CD14-positive monocyte (primary cell): ENCODE data around the gene TPSG1. TPM values are rescaled to one million over a fixed set of nuclear protein-coding genes. Genes with fewer than 3 reads are reported as not detected.

Experiments
- DNase-seq, 3 donors: peaks; one replicate each; pipeline ENCODE4 v3.0.0-alpha.2; 2011 to 2022
- H2AFZ ChIP-seq: 2 replicates; pipeline ENCODE4 v1.6.0; 2012; ENCODE audit warnings: mild to moderate bottlenecking, low read depth, low read length, inconsistent platforms; ENCODE audit not compliant: insufficient read depth, poor library complexity, severe bottlenecking
- H3K27ac ChIP-seq, 2 donors: 1 replicate in 1 of 2; 2 replicates in 1 of 2; pipeline ENCODE4 v1.5.1; 2012 to 2013; ENCODE audit warnings: low read length in 2 of 2, control low read depth in 1 of 2, inconsistent platforms in 1 of 2, low read depth in 1 of 2, mild to moderate bottlenecking in 1 of 2
- H3K27me3 ChIP-seq, 2 donors: one replicate each; pipeline versions ENCODE4 v1.6.0 to v1.6.1; 2011 to 2013; ENCODE audit warnings: low read length in 2 of 2; ENCODE audit not compliant: control insufficient read depth in 2 of 2, insufficient read depth in 2 of 2
- H3K36me3 ChIP-seq, 2 donors: replicated peaks in 1 of 2; 1 replicate in 1 of 2; 2 replicates in 1 of 2; pipeline versions ENCODE4 v1.5.1 to v1.6.1; 2012 to 2013; ENCODE audit warnings: low read length in 2 of 2, control low read depth in 1 of 2, inconsistent platforms in 1 of 2, mild to moderate bottlenecking in 1 of 2; ENCODE audit not compliant: insufficient read depth in 2 of 2, control insufficient read depth in 1 of 2
- H3K4me1 ChIP-seq, 2 donors: 1 replicate in 1 of 2; 2 replicates in 1 of 2; pipeline versions ENCODE4 v1.5.1 to v1.6.1; 2012 to 2013; ENCODE audit warnings: low read length in 2 of 2, control low read depth in 1 of 2, inconsistent platforms in 1 of 2, mild to moderate bottlenecking in 1 of 2, moderate library complexity in 1 of 2; ENCODE audit not compliant: insufficient read depth in 2 of 2, control insufficient read depth in 1 of 2
- H3K4me2 ChIP-seq: replicated peaks from 2 replicates; pipeline ENCODE3; 2012; ENCODE audit warnings: low read length, moderate library complexity, mild to moderate bottlenecking; ENCODE audit not compliant: poor library complexity, severe bottlenecking; ENCODE audit errors: extremely low read depth
- H3K4me3 ChIP-seq, 3 experiments: fragments of 200-600 bp in 1 of 3; sonication (generic) in 1 of 3; replicated peaks in 1 of 3; 1 replicate in 2 of 3; 2 replicates in 1 of 3; pipeline ENCODE4 v1.5.1; 2011 to 2013; ENCODE audit warnings: low read length in 3 of 3, mild to moderate bottlenecking in 3 of 3, control low read depth in 2 of 3, low read depth in 2 of 3, inconsistent platforms in 1 of 3, moderate library complexity in 1 of 3
- H3K79me2 ChIP-seq: 2 replicates; pipeline ENCODE4 v1.6.0; 2012; ENCODE audit warnings: mild to moderate bottlenecking, control low read depth, inconsistent platforms, low read length, moderate library complexity; ENCODE audit not compliant: insufficient read depth
- H3K9ac ChIP-seq: 2 replicates; pipeline ENCODE4 v1.6.0; 2017; ENCODE audit warnings: low read length, mild to moderate bottlenecking; ENCODE audit not compliant: insufficient read depth, poor library complexity, severe bottlenecking
- H3K9me3 ChIP-seq, 2 donors: replicated peaks in 1 of 2; 1 replicate in 1 of 2; 2 replicates in 1 of 2; pipeline versions ENCODE4 v1.5.1 to v1.6.1; 2012 to 2013; ENCODE audit warnings: low read length in 2 of 2, control low read depth in 1 of 2; ENCODE audit not compliant: control insufficient read depth in 1 of 2, insufficient read depth in 1 of 2
- H4K20me1 ChIP-seq: 2 replicates; pipeline ENCODE4 v1.6.0; 2012; ENCODE audit warnings: mild to moderate bottlenecking, low read length, control low read depth, moderate library complexity; ENCODE audit not compliant: insufficient read depth
- H3K27ac Mint-ChIP-seq, 7 donors: one replicate each; pipeline ENCODE4 v1.8.0; 2020; ENCODE audit warnings: mild to moderate bottlenecking in 7 of 7, mixed read lengths in 7 of 7, moderate library complexity in 6 of 7, inconsistent platforms in 2 of 7
- H3K27me3 Mint-ChIP-seq, 3 donors: one replicate each; pipeline ENCODE4 v1.8.0; 2021 to 2022; ENCODE audit warnings: low read depth in 3 of 3, mild to moderate bottlenecking in 3 of 3, mixed read lengths in 3 of 3, moderate library complexity in 3 of 3, inconsistent platforms in 1 of 3
- H3K36me3 Mint-ChIP-seq, 2 donors: one replicate each; pipeline ENCODE4 v1.8.0; 2020; ENCODE audit warnings: mixed read lengths in 2 of 2, inconsistent platforms in 1 of 2, mild to moderate bottlenecking in 1 of 2
- H3K4me1 Mint-ChIP-seq: one replicate; pipeline ENCODE4 v1.8.0; 2020; ENCODE audit warnings: mild to moderate bottlenecking, mixed read lengths
- H3K4me3 Mint-ChIP-seq, 2 donors: one replicate each; pipeline ENCODE4 v1.8.0; 2020; ENCODE audit warnings: mild to moderate bottlenecking in 2 of 2, mixed read lengths in 2 of 2, moderate library complexity in 1 of 2
- H3K9me3 Mint-ChIP-seq, 7 donors: one replicate each; pipeline ENCODE4 v1.8.0; 2020 to 2022; ENCODE audit warnings: mixed read lengths in 7 of 7, mild to moderate bottlenecking in 6 of 7, moderate library complexity in 6 of 7, inconsistent platforms in 2 of 7
- WGBS: methylation state at CpG from one replicate; pipeline ENCODE4 v1.1.5; 2013; ENCODE audit warnings: missing lambda C conversion rate; ENCODE audit not compliant: insufficient coverage; 5-methylcytosine and 5-hydroxymethylcytosine counted together
- intact Hi-C, 2 donors: fragments of 100-400 bp; cut with micrococcal nuclease; formaldehyde crosslinking; loops; one replicate each; pipeline versions ENCODE4 v1.15.0 to v1.15.1; 2023
- polyA plus RNA-seq, 3 donors: library from polyadenylated mRNA; depleted of rRNA in 1 of 3; unstranded in 2 of 3; stranded (reverse) in 1 of 3; fragments of 300-500 nt in 2 of 3; fragments of >200 nt in 1 of 3; fragmentation: Illumina TruSeq in 2 of 3; gene quantifications; 1 replicate in 2 of 3; 2 replicates in 1 of 3; pipeline ENCODE4 v1.2.3, GENCODE V29; 2012 to 2021
- TF ChIP-seq, protein P1 (sequence below): fragments of 200-600 bp; IDR thresholded peaks from one replicate; pipeline ENCODE4 v1.8.0; 2022; ENCODE audit warnings: antibody characterized with exemption, mild to moderate bottlenecking

Gene TPSG1
- polyA plus RNA-seq, 3 donors: not detected

- H3K36me3 Mint-ChIP-seq: no peaks in the 10 kb centered on the region
- no peaks in the 10 kb centered on the region for H3K4me1 ChIP-seq
- 86% methylated on average over 11 of the region's 16 CpGs for WGBS
- no peak overlapping the region for H3K27ac ChIP-seq
- H3K4me1 Mint-ChIP-seq: no peaks in the 10 kb centered on the region
- H3K27me3 Mint-ChIP-seq: no peaks in the 10 kb centered on the region
- H3K9me3 ChIP-seq: no peaks in the 10 kb centered on the region
- no peaks in the 10 kb centered on the region for H4K20me1 ChIP-seq
- H3K4me3 Mint-ChIP-seq: no peak overlapping the region
- no peaks in the 10 kb centered on the region for H3K79me2 ChIP-seq
- DNase-seq: no peak
- H3K9ac ChIP-seq: no peak overlapping the region
- no peak overlapping the region for H2AFZ ChIP-seq
- no peak overlapping the region for H3K4me3 ChIP-seq
- peaks cover 0 to 3% (median 0%) of the 10 kb centered on the region in 7 donors for H3K9me3 Mint-ChIP-seq
- H3K4me2 ChIP-seq: no peak overlapping the region
- intact Hi-C loops: no loop called here
- no peaks in the 10 kb centered on the region for H3K36me3 ChIP-seq
- TF ChIP-seq, protein P1, sequence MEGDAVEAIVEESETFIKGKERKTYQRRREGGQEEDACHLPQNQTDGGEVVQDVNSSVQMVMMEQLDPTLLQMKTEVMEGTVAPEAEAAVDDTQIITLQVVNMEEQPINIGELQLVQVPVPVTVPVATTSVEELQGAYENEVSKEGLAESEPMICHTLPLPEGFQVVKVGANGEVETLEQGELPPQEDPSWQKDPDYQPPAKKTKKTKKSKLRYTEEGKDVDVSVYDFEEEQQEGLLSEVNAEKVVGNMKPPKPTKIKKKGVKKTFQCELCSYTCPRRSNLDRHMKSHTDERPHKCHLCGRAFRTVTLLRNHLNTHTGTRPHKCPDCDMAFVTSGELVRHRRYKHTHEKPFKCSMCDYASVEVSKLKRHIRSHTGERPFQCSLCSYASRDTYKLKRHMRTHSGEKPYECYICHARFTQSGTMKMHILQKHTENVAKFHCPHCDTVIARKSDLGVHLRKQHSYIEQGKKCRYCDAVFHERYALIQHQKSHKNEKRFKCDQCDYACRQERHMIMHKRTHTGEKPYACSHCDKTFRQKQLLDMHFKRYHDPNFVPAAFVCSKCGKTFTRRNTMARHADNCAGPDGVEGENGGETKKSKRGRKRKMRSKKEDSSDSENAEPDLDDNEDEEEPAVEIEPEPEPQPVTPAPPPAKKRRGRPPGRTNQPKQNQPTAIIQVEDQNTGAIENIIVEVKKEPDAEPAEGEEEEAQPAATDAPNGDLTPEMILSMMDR: no peak
- no peak overlapping the region for H3K27ac Mint-ChIP-seq
- no peaks in the 10 kb centered on the region for H3K27me3 ChIP-seq
These were observed 18.3 kb downstream of the TPSG1 start for GRCh38 chr16:1206786-1207185.

DNA sequence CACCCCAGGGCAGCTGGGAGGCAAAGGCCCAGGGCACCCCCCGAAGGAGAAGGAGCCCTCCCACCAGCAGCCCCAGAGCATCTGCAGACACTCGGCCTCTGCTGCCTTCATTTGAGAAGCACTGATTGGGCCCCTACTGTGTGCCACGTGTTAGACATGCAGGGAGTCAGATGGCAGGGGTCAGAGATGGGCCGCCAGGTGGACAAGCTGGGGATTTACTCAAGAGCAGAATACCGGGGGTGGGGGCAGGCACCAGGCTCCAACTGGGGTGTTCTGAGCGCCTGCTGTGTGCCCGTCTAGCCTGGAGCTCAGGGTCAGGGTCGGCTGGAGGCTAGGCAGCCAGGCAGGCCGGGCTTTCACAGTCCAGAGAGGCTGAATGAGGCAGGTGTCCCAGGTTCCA, 18.7 kb downstream of the TPSG1 start:
- H3K9me3 ChIP-seq: no peaks in the 10 kb centered on the region
- H3K36me3 ChIP-seq: no peaks in the 10 kb centered on the region
- no peaks in the 10 kb centered on the region for H3K4me1 Mint-ChIP-seq
- H3K4me3 ChIP-seq: no peak overlapping the region
- H3K4me1 ChIP-seq: no peaks in the 10 kb centered on the region
- H3K27ac Mint-ChIP-seq: no peak overlapping the region
- peaks cover 0 to 3% (median 0%) of the 10 kb centered on the region in 7 donors for H3K9me3 Mint-ChIP-seq
- H3K27me3 Mint-ChIP-seq: no peaks in the 10 kb centered on the region
- TF ChIP-seq, protein P1: no peak
- no peak overlapping the region for H3K4me2 ChIP-seq
- no peak overlapping the region for H2AFZ ChIP-seq
- no peak for DNase-seq
- no peak overlapping the region for H3K4me3 Mint-ChIP-seq
- WGBS: 84% methylated on average over 8 of the region's 9 CpGs
- H3K36me3 Mint-ChIP-seq: no peaks in the 10 kb centered on the region
- no peak overlapping the region for H3K9ac ChIP-seq
- H3K27me3 ChIP-seq: no peaks in the 10 kb centered on the region
- H4K20me1 ChIP-seq: no peaks in the 10 kb centered on the region
- intact Hi-C loops: no loop called here
- no peaks in the 10 kb centered on the region for H3K79me2 ChIP-seq
- no peak overlapping the region for H3K27ac ChIP-seq
